22Rv1 (cell line): Measurements from ENCODE around the gene SLITRK5.

Source experiments
- ZFX ChIP-seq: fragments of 450-650 bp; IDR thresholded peaks from 2 replicates; pipeline ENCODE4 v1.6.1; 2017; ENCODE audit warnings: antibody characterized with exemption, borderline replicate concordance
- TF ChIP-seq, protein P1 (sequence below): fragments of 450-650 bp; IDR thresholded peaks from 2 replicates; pipeline ENCODE4 v1.5.1; 2017; ENCODE audit warnings: mild to moderate bottlenecking

DNA sequence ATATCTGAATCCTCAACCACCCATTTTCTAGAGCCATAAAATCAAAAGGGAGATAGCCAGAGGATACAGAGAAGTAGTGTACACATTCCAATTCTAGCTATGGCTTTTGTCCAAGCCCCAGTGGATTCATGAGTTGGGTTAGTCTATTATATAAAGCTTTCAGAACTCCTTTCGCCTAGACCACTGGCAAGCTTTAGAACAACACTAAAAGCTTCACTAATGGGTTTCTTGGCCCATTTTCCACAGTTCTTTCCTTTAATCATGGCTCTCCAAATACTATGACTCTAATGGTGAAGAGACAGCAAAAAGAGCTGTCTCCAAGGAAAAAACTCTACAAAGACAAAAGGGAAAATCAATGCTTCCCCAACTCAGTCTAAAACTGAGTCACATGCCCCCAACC, 48.2 kb upstream of the SLITRK5 start:
- TF ChIP-seq, protein P1, sequence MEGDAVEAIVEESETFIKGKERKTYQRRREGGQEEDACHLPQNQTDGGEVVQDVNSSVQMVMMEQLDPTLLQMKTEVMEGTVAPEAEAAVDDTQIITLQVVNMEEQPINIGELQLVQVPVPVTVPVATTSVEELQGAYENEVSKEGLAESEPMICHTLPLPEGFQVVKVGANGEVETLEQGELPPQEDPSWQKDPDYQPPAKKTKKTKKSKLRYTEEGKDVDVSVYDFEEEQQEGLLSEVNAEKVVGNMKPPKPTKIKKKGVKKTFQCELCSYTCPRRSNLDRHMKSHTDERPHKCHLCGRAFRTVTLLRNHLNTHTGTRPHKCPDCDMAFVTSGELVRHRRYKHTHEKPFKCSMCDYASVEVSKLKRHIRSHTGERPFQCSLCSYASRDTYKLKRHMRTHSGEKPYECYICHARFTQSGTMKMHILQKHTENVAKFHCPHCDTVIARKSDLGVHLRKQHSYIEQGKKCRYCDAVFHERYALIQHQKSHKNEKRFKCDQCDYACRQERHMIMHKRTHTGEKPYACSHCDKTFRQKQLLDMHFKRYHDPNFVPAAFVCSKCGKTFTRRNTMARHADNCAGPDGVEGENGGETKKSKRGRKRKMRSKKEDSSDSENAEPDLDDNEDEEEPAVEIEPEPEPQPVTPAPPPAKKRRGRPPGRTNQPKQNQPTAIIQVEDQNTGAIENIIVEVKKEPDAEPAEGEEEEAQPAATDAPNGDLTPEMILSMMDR, result no peak
- TF ChIP-seq ZFX, result no peak
